Prostate gland (tissue), 2 donors: ENCODE data around the gene MAP3K4. TPM values are rescaled to one million over a fixed set of nuclear protein-coding genes. Genes with fewer than 3 reads are reported as not detected.

Source experiments
- DNase-seq: peaks from one replicate; pipeline ENCODE4 v3.0.0-alpha.2; 2019; ENCODE audit warnings: low spot score
- H3K27ac ChIP-seq, 2 donors: fragments of 200-600 bp; sonication (generic); 2 replicates each; pipeline ENCODE4 v1.5.1; 2017 to 2019
- H3K27me3 ChIP-seq: fragments of 200-600 bp; sonication (generic); replicated peaks from 2 replicates; pipeline ENCODE4 v1.5.1; 2019; ENCODE audit not compliant: insufficient read depth
- H3K36me3 ChIP-seq, 2 donors: fragments of 200-600 bp; sonication (generic); 1 replicate in 1 of 2; 2 replicates in 1 of 2; pipeline versions ENCODE4 v1.5.1 to v1.8.1; 2017 to 2019
- H3K4me1 ChIP-seq: fragments of 200-600 bp; sonication (generic); replicated peaks from 2 replicates; pipeline ENCODE4 v1.5.1; 2019
- H3K4me3 ChIP-seq, 2 donors: fragments of 200-600 bp; sonication (generic); 2 replicates each; pipeline ENCODE4 v1.5.1; 2017 to 2019
- H3K9me3 ChIP-seq: fragments of 200-600 bp; sonication (generic); 2 replicates; pipeline ENCODE4 v1.5.1; 2017
- CTCF ChIP-seq, 4 experiments: fragments of 200-600 bp in 2 of 4; fragments of 450-650 bp in 2 of 4; sonication (generic) in 2 of 4; IDR thresholded peaks; 1 replicate in 3 of 4; 2 replicates in 1 of 4; pipeline ENCODE4 v1.5.1; 2016 to 2019; ENCODE audit warnings: antibody characterized with exemption in 4 of 4, mild to moderate bottlenecking in 2 of 4, moderate library complexity in 2 of 4
- POLR2A ChIP-seq: fragments of 450-650 bp; IDR thresholded peaks from one replicate; pipeline ENCODE4 v1.6.1; 2016; ENCODE audit warnings: antibody characterized with exemption, mild to moderate bottlenecking
- POLR2AphosphoS5 ChIP-seq: sonication (generic); formaldehyde crosslinking; IDR thresholded peaks from one replicate; pipeline ENCODE4 v1.6.1; 2017; ENCODE audit warnings: antibody characterized with exemption
- WGBS: methylation state at CpG from one replicate; pipeline ENCODE4 v1.1.5; 2018; 5-methylcytosine and 5-hydroxymethylcytosine counted together
- intact Hi-C: fragments of 100-400 bp; cut with DNase I; formaldehyde crosslinking; loops from one replicate; pipeline ENCODE4 v1.14.2; 2022
- total RNA-seq, 2 donors: library from RNA; depleted of rRNA; stranded (reverse); fragments of >200 nt; gene quantifications; one replicate each; pipeline ENCODE4 v1.1.0, GENCODE V29; 2016

MAP3K4 gene
- total RNA-seq, 2 donors from 2014 or later: 26.2 to 59.2 TPM

GRCh38 chr6:161166677-161167076 is 175.1 kb downstream of the MAP3K4 start:
- intact Hi-C loops: no loop called here
- no peak for DNase-seq
- Histone ChIP-seq H3K27ac (no peak overlapping the region), H3K27me3 (no peaks in the 10 kb centered on the region), H3K9me3 (no peaks in the 10 kb centered on the region), H3K4me3 (no peak overlapping the region), H3K4me1 (peaks cover 3% of the 10 kb centered on the region), H3K36me3 (no peaks in the 10 kb centered on the region)
- no peak for TF ChIP-seq POLR2AphosphoS5
- TF ChIP-seq CTCF (IDR thresholded peaks at IDR 0.05): no peak
- TF ChIP-seq POLR2A: no peak
- WGBS: 93% methylated on average over 5 of the region's 5 CpGs
